Stimulated activated CD8-positive, alpha-beta memory T cell treated with anti-CD3 and anti-CD28 coated beads, Interleukin-15, amount 100 ng/mL, for 4 hours (primary cell): ENCODE measurements around the gene CEBPA.
"Not testable (repeated sequence)": the region's sequence is repeated elsewhere in the genome, so short reads cannot be mapped to it uniquely, and the experiment has no call there.

Experiments
- DNase-seq, 2 donors: peaks; one replicate each; pipeline ENCODE4 v3.0.0-alpha.2; 2020; ENCODE audit warnings: low read depth in 2 of 2

Gene CEBPA

DNA sequence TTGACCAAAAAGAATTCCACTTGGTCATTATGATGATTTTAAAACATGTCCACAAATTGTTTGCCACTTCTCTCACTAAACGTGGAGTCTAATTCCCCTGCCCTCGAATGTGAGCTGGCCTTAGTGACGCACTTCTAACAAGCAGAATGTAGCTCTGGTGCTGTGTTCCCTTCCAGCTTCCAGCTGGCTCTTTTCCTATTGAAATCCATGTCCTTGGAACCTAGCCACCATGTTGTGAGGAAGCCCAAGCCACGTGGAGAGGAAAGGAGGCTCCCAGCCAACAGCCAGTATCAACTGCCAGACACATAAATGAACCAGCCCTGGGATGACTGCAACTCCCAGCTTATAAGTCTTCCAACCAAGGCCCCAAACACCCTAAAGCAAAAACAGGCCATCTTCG is 23.6 kb upstream of the CEBPA start:
- no peak for DNase-seq

DNA sequence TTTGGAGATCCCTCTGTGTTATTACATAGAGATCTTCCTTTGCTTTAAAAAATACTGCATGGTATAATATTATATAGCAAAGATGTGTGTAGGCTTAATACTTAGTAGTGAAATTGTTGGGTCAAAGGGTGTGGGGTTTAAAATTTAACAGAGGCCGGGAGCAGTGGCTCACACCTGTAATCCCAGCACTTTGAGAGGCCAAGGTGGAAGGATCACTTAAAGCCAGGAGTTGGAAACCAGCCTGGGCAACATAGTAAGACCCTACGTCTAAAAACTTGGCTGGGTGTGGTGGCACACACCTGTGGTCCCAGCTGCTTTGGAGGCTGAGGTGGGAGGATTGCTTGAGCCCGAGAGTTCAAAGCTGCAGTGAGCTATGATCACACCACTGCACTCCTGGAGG is 22.3 kb upstream of the CEBPA start:
- no peak for DNase-seq

- DNase-seq, result no peak
Observed at GRCh38 chr19:33323093-33323820, 20.9 kb upstream of the CEBPA start.

DNA sequence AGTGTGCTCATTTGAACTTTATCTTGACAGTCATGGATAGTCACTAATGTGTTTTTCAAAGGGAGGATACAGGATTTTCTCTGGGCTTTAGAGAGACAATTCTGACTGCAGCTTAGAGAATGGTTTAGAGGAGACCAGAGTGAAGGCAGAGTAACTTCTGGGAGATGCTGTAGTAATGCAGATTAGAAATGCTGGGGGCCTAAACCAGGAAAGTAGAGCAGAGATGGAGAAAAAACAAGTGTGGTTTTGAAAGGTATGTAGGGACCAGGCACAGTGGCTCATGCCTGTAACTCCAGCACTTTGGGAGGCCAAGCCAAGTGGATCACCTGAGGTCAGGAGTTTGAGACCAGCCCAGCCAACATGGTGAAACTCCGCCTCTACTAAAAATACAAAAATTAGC is 18.3 kb upstream of the CEBPA start:
- no peak for DNase-seq

GRCh38 chr19:33317991-33318390 is 15.7 kb upstream of the CEBPA start:
- DNase-seq, result not testable (repeated sequence)

DNA sequence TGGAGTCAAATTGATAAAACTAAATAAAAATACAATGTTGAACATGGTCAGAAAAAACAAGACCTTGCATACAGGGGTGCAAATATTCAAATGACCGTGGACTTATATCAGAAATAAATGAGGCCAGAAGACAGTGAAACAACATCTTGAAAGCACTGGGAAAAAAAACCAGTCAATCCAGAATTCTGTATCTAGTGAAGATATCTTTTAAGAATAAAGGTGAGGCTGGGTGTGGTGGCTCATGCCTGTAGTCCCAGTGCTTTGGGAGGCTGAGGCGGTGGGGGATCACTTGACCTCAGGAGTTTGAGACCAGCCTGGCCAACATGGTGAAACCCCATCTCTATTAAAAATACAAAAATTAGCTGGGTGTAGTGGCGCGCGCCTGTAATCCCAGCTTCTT is 15.2 kb upstream of the CEBPA start:
- DNase-seq, result no peak

DNA sequence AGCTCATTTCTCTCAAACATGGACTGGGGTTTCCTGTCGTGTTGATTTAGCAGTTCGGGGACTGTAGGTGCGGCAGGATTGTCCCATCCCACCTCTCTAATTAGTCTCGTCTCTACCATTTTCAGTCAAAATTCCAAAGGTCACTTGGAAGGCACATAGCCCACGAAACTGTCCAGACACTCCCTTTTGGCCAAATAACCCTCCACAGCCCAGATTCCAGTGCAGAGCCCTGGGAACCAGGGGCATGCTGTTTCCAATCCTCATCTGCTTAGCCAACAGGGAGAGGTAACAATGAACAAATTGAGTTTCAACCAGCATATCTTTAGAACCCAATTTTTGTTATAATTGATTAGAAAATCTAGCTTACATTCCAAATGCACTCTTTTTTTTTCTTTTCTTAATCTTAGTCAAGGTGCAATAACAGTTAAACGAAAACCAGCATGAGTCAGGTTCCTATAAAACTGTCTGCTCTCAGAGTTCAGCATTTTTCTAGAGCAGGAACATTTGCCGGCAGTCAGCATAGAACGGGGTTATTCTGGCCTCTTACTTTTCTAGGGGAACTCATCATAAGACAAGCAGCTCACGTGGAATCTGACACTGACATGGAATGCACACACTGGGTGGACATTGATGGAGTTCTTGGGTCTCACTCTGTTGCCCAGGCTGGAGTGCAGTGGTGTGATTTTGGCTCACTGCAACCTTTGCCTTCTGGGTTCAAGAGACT is 14.4 kb upstream of the CEBPA start:
- no peak for DNase-seq

- not testable (repeated sequence) for DNase-seq
Observed at GRCh38 chr19:33312808-33313207, 10.5 kb upstream of the CEBPA start.

- DNase-seq, result no peak
Observed at GRCh38 chr19:33312065-33312464, 9.7 kb upstream of the CEBPA start.

- DNase-seq, result no peak
Observed at GRCh38 chr19:33311326-33311682, 9.0 kb upstream of the CEBPA start.

DNA sequence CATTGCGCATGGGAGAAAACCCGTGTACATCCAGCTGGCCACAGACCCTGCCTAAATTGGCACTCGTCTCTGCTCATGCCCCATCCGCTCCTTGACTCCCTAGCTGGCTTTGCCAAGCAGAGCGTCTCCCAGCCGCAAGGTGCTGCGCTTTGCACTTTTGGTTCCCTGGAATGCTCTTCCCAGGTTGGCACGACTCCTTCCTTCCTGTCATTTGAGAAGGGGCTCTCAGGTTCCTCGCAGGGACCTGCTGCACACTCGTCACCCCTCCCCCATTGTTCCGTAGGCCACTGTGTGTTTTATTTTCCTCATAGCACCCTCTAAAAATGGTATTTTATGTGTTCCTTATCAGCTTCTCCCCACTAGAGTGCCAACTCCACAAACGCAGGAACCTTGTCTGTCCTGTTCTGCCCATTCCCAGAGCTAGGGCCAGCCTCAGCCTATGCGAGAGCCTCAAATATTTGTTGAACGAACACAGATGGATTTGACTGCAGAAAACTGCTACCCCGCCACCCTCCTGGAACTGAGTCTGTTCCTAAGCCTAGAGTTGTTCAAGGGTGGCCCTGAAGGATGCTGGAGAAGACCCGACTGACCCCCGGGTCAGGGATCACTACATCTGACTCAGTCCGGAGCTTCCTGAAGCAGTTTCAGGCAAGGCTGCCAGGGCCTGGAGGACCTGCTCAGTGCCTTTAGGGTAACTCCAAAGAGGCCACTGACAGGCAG is 8.4 kb upstream of the CEBPA start:
- no peak for DNase-seq

DNA sequence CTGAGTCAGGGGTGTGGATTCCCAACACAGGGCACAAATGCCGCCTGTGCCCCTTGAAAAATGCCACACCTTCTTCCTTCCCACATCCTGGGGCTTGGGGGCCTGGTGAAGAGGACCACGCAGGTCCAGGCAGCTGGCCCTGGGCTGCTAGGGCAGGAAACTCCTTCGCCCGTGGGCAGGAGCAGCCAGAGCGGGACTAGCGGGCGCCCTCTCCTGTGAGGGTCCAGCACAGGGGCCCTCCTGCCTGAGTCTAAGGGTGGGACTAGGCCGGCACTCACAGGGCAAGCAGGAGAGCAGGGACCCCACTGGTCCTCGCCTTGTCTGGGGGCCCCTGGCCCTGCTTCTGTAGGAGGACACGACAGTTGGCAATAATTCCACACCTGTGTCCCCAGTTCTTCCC is 7.5 kb upstream of the CEBPA start:
- no peak for DNase-seq

- DNase-seq, result no peak
Observed at GRCh38 chr19:33306853-33307792, 4.8 kb upstream of the CEBPA start.

GRCh38 chr19:33306191-33306590 is 3.9 kb upstream of the CEBPA start:
- no peak for DNase-seq

- no peak for DNase-seq
Observed at GRCh38 chr19:33304760-33305647, 2.7 kb upstream of the CEBPA start.

DNA sequence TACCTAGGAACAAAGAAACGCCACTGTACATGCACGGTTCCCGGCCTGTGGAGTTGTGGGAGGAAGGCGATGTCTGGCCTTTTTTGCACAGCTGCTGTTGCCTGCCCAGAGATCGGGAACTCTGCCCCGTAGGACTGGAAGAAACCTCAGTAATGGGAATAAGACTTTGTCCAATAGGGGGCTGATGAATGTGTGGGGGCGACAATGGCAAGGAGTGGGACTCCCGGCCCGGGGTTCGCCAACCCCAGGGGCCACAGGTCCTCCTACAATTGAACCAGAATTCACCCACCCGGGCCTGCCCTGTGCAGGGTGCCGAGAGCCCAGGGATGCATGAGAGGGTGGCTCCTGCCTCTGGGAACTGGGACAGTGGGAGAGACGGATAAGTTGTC is 2.0 kb upstream of the CEBPA start:
- no peak for DNase-seq

GRCh38 chr19:33303791-33304345 is 1.5 kb upstream of the CEBPA start:
- no peak for DNase-seq

GRCh38 chr19:33302974-33303790 is 848 bp upstream of the CEBPA start:
- no peak for DNase-seq

DNA sequence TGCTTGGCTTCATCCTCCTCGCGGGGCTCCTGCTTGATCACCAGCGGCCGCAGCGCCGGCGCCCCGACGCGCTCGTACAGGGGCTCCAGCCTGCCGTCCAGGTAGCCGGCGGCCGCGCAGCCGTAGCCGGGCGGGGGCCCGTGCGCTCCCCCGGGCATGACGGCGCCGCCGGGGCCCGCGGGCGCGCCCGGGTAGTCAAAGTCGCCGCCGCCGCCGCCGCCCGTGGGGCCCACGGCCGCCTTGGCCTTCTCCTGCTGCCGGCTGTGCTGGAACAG is 497 bp downstream of the CEBPA start:
- no peak for DNase-seq
